Anterior cingulate cortex (tissue), 58 donors: ENCODE data around the gene AP4M1.

Source experiments
- DNase-seq, 58 donors: peaks; one replicate each; lab custom pipeline; 2025; lab: John Stamatoyannopoulos, UW

Gene AP4M1

DNA sequence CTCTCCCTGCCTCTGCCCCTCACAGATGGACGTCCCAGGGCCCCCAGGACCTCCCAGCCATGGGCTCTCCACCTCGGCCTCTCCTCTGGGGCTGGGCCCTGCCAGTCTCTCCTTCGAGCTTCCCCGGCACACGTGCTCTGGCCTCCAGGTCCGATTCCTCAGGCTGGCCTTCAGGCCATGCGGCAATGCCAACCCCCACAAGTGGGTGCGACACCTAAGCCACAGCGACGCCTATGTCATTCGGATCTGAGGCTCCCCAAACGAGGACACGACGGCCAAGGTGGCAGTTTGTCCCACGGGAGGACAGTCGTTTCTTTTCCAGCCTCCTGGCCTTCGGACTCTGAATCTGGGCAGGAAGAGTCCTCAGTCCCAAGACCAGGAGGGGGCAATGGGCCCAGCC lies 5.2 kb downstream of the AP4M1 start:
- DNase-seq, result no peak

DNA sequence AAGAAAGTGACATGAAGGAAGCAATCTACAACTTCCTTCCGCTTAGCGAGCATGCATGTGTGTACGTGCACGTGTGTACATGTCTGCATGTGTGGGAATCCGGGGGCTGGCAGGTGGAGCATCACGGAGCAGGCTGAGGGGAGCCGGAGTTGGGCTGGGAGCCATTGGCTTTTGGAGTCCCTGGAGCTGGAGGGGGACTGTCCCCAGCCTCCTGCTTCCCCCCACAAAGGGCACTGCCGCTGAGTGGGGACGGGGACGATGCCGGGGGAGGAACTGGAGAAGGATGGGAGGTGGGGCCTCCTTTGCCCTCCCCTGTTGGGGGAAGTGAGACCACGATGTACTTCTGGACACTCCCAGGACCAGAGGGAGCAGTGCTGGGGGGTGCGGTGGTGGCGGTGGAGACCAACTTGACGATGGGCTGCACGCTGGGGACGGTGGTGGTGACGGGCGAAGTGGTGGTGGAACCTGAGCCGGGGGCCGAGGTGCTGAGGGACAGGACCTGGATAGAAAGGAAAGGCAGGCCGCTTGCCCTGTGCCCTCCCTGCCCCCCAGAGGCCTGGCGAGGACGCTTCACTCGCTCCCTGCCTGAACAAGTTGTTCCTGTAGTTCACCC lies 5.8 kb downstream of the AP4M1 start:
- peak in 3 of 58 donors; percentile 9 to 10 (median 10) for DNase-seq

DNA sequence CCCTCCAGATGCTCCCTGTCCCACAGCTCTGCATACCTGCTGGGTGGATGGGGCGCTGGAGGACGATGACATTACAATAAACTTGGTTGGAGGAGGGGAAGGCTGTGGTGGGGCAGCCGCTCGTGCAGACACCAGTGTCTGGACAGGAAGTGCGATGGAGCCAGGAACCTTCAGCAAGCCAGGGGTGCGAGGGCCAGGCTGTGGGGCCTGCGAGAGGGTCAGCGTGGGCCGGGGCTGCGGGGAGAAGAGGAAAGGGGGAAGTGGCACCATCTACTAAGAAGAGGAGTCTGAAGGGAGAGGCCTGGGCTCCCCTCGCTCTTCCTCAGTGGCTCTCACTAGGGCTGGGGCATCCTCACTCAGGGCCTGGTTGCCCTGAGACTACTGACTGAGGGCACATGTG lies 6.4 kb downstream of the AP4M1 start:
- no peak for DNase-seq

DNA sequence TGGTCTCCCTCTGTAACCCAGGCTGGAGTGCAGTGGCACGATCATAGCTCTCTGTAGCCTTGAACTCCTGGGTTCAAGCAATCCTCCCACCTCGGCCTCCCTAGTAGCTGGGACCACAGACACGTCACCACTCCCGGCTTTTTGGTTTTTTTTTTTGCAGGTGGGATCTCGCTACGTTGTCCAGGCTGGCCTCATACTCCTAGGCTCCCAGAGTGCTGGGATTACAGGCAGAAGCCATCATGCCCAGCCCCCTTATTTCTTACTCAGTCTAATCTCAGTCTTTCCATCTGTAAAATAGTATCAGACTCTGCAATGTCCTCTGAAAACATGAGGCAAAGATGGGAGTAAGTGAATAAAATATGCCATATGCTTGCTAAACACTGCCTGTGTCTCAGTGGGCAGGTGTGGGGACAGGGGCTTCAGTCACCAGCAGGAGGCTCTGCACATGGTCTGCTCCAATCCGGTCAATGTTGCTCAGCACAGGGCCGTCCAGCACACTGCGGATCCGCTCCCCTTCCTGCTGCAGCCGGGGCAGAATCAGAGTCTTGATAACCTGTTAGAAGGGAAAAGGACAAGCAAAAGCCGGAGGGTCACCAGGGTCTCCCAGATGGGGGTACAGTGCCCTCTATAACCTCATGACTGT lies 8.2 kb downstream of the AP4M1 start:
- DNase-seq, result no peak

DNA sequence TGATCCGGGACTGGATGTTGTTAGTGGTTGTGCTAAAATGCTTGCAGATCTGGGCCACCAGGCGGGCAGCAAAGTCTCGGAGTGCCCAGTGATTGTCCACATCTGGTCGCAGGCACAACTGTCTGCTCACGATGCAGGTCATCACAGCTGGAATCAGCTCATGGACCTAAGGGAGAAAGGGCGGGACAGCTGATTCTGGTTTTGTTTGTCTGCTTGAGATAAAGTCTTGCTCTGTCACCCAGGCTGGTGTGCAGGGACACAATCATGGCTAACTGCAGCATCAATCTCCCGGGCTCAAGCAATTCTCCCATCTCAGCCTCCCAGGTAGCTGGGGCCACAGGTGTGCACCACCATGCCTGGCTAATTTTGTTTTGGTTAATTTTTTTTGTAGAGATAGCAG lies 9.7 kb downstream of the AP4M1 start:
- DNase-seq, result no peak

DNA sequence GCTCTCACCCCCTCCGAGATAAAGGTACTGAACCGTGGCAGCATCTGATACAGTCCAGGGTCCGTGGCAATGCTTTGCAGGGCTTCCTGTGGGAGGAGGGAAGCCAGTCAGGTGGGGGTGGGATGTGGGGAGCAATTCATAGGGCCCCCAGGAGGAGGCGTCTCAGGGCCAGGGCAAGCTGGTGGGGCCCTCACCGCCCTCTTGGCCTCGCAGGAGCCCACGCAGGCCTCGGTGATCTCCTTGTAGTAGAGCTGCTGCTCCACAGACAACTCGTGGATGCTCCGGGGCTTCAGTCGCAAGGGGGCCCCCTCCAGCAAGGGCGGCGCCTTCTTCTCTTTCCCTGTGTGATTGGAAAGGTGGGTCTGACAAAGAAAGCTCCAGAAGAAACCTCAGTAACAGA lies 10.5 kb downstream of the AP4M1 start:
- no peak for DNase-seq

GRCh38 chr7:100115026-100115425 lies 13.6 kb downstream of the AP4M1 start:
- DNase-seq, result no peak

DNA sequence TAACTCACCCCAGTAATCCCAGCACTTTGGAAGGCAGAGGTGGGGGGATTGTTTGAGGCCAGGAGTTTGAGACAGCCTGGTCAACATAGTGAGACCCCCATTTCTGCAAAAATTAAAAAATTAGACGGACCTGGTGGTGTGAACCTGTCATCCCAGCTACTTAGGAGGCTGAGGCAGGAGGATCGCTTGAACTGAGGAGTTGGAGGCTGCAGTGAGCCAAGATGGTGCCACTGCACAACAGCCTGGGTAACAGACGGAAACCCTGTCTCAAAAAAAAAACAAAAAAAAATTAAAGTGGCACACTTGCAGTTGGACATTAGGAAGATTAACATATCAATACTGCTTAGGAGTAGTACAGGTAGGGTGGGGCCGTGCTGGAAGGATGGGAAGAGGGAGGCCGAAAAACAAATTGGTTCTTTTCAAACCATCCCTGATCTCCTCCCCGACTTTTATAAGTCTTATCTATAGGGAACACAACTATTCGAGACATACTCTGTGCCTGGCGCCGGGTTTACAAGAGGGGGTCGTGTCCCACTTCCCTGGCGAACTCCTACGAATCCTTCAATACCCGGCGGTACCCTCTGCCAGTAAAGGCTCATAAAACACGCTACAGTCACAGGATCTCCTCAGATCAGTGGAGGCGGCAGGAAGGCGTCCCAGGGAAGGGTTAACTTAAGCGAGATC lies 17.1 kb downstream of the AP4M1 start:
- no peak for DNase-seq

GRCh38 chr7:100119072-100119969 lies 17.9 kb downstream of the AP4M1 start, which contains the start of the genes CNPY4 and TAF6:
CNPY4 (plus strand) TSS chr7:100119634; CDS start chr7:100119745, 111 bp downstream.
TAF6 (minus strand) TSS chr7:100119358; CDS start chr7:100114209, 5,149 bp downstream.
- peak; percentile 69 to 96 (median 90) for DNase-seq

GRCh38 chr7:100119970-100120732 lies 18.7 kb downstream of the AP4M1 start:
- DNase-seq, result peak in 55 of 58 donors; percentile 50 to 88 (median 74)

DNA sequence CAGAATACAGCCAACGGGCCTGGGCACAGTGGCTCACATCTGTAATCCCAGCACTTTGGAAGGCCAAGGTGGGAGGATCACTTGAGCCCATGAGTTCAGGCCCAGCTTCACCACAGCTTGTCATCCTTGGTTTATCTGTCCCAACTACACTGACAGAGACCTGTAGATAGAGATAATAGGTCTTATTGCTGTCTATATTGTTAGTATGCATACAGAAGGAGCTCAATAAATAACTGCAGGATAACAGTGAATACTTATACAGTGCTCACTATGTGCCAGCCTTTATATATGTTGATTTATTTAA lies 19.2 kb downstream of the AP4M1 start:
- DNase-seq, result no peak

GRCh38 chr7:100122067-100122466 lies 20.6 kb downstream of the AP4M1 start:
- no peak for DNase-seq

DNA sequence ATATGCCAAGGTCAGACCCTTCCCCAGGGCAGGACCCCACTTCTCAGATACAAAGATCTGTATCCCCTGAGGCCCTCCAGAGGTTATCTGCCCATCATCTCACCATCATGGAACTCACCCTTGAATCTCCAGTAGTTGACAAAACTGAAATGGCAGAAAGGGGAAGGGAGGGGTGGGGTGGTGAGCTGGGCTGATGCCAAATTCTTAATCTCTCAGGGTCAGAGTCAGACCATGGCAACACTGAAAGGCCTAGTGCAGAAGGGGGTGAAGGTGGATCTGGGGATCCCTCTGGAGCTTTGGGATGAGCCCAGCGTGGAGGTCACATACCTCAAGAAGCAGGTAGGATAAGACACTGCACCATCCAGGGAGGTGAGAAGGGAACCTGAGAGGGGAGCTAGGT lies 21.1 kb downstream of the AP4M1 start:
- DNase-seq, result no peak

- no peak for DNase-seq
These were observed 23.1 kb downstream of the AP4M1 start for GRCh38 chr7:100124301-100125230.

DNA sequence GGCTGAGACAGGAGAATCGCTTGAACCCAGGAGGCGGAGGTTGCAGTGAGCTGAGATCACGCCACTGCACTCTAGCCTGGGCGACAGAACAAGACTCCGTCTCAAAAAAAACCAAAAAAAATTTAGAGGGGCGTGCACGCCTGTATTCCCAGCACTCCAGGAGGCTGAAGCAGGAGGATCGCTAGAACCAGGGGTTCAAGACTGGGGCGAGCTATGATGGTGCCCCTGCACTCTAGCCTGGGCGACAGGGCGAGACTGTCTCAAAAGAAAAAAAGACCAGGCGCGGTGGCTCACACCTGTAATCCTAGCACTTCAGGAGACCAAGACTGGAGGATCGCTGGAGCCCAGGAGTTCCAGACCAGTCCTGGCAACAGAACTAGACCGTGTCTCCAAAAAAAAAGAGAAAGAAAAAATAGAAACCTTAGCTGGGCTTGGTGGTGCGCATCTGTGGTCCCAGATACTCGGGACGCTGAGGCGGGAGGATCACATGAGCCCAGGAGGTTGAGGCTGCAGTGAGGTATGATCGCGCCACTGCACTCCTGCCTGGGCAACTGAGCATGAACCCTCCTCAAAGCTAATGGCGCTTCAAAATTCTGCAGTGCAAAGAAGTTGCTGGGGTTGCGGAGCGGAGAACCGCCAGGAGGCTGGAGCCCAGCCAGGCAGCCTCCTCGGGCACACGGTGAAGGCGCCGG lies 24.9 kb downstream of the AP4M1 start:
- DNase-seq, result peak in 7 of 58 donors; percentile 58 to 78 (median 77)

GRCh38 chr7:100126931-100127865 lies 25.8 kb downstream of the AP4M1 start, which contains the start of gene MBLAC1:
MBLAC1 (plus strand) TSS chr7:100126967; CDS start chr7:100127396, 429 bp downstream.
- peak; percentile 41 to 94 (median 86) for DNase-seq
